ENCODE data around the gene TAAR1.

The TAAR1 gene

GRCh38 chr6:132623106-132623845 is 35.7 kb downstream of the TAAR1 start:
- in situ Hi-C loops (cut with HindIII; ENCODE audit: low sequenced_read_pairs), result no loop called here
- TF ChIP-seq, protein P1, sequence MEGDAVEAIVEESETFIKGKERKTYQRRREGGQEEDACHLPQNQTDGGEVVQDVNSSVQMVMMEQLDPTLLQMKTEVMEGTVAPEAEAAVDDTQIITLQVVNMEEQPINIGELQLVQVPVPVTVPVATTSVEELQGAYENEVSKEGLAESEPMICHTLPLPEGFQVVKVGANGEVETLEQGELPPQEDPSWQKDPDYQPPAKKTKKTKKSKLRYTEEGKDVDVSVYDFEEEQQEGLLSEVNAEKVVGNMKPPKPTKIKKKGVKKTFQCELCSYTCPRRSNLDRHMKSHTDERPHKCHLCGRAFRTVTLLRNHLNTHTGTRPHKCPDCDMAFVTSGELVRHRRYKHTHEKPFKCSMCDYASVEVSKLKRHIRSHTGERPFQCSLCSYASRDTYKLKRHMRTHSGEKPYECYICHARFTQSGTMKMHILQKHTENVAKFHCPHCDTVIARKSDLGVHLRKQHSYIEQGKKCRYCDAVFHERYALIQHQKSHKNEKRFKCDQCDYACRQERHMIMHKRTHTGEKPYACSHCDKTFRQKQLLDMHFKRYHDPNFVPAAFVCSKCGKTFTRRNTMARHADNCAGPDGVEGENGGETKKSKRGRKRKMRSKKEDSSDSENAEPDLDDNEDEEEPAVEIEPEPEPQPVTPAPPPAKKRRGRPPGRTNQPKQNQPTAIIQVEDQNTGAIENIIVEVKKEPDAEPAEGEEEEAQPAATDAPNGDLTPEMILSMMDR (IDR thresholded peaks at IDR 0.05; ENCODE audit: low read depth, low read length), result no peak
- no peak for DNase-seq (ENCODE audit: low read depth, low spot score)
- H3K4me3 ChIP-seq (ENCODE audit: low read depth, low read length), result no peak overlapping the region

GRCh38 chr6:132616677-132617076 is 42.3 kb downstream of the TAAR1 start:
- TF ChIP-seq, protein P1 (IDR thresholded peaks at IDR 0.05; ENCODE audit: low read depth, low read length), result no peak
- in situ Hi-C loops (cut with HindIII; ENCODE audit: low sequenced_read_pairs), result no loop called here
- no peak for DNase-seq (ENCODE audit: low read depth, low spot score)
- no peak overlapping the region for H3K4me3 ChIP-seq (ENCODE audit: low read depth, low read length)

DNA sequence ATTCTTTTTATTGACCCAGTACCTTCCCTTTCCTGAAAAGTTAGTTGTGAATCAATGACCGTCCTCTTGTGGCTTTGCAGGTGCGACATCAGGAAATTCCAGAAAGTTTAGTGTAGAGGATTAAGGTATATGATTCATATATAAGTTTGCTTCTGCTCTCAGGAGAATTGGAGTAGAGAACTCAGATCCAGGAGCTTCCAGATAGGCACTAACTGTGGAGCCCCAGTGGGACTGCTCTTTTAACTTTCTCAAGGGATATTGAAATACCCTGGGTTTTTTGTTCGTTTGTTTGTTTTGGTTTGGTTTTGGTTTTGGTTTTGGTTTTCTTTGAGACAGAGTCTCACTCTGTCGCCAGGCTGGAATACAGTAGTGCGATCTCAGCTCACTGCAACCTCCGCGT is 44.4 kb downstream of the TAAR1 start:
- TF ChIP-seq, protein P1 (IDR thresholded peaks at IDR 0.05; ENCODE audit: low read depth, low read length), result no peak
- no peak for DNase-seq (ENCODE audit: low read depth, low spot score)
- H3K4me3 ChIP-seq (ENCODE audit: low read depth, low read length), result no peak overlapping the region
- in situ Hi-C loops (cut with HindIII; ENCODE audit: low sequenced_read_pairs), result no loop called here

- H3K4me3 ChIP-seq (ENCODE audit: low read depth, low read length), result no peak overlapping the region
- in situ Hi-C loops (cut with HindIII; ENCODE audit: low sequenced_read_pairs), result no loop called here
- TF ChIP-seq, protein P1 (IDR thresholded peaks at IDR 0.05; ENCODE audit: low read depth, low read length), result no peak
- DNase-seq (ENCODE audit: low read depth, low spot score), result no peak
Observed at GRCh38 chr6:132612449-132613108, 46.4 kb downstream of the TAAR1 start.

DNA sequence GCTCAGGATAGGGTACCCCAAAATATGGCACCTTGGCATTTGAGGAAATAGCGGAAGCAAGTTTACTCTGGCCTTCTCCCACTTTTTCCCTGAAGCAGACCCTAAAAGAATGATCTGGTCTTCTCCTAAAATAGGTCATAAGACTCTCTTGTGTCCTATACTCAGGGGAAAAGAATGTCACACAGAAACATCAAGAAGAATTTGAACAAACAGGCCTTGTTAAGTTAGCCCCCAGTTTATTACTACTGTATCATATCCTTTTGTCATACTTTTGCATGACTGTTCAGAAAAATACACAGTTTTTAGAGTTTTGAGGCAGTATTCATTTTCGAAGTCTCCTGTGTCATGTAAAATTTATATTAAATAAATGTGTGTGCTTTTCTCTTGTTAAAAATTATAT is 47.4 kb downstream of the TAAR1 start:
- TF ChIP-seq, protein P1 (IDR thresholded peaks at IDR 0.05; ENCODE audit: low read depth, low read length), result no peak
- in situ Hi-C loops (cut with HindIII; ENCODE audit: low sequenced_read_pairs), result no loop called here
- H3K4me3 ChIP-seq (ENCODE audit: low read depth, low read length), result no peak overlapping the region
- no peak for DNase-seq (ENCODE audit: low read depth, low spot score)

DNA sequence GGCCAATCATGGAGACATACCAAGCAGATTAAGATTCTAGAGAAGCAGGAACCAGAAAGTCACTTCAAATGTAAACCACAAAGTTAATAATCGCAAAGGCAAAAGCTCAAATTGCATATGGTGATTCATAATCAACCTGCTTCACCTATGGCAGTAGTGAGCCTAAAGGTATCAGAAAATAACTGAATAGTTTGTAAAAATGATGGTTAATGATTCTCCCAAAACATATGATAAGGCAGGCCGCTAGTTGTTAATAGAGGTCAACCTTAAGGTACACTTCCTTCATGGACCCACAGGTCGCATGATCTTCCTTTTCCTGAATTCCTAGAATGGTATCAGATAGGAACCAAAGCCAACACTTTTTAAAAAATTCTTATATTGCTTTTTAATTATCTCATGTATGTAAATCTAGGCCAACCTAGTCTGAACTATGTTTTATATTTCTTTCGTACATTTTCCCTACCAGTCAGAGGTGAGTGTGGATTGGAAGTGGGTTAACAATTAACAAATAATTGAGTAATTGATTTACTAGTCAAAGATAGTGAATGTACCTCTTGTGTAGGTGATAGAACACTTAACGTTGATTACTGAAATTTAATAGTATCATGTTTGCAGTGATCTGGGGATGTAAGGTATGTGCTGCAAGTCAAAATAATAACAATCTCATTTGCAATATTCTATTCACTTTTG is 51.3 kb downstream of the TAAR1 start:
- H3K4me3 ChIP-seq (ENCODE audit: low read depth, low read length), result no peak overlapping the region
- in situ Hi-C loops (cut with HindIII; ENCODE audit: low sequenced_read_pairs), result no loop called here
- TF ChIP-seq, protein P1 (IDR thresholded peaks at IDR 0.05; ENCODE audit: low read depth, low read length), result no peak
- no peak for DNase-seq (ENCODE audit: low read depth, low spot score)
